Gastrocnemius medialis (tissue), 4 donors: ENCODE measurements around the gene IL2RA. TPM values are rescaled to one million over a fixed set of nuclear protein-coding genes. Genes with fewer than 3 reads are reported as not detected.

Experiments
- ATAC-seq, 2 donors: fragments of 150-250 bp; one replicate each; pipeline ENCODE4 v1.9.1; 2016
- DNase-seq, 2 donors: peaks; one replicate each; pipeline ENCODE4 v3.0.0-alpha.2; 2019
- H3K27ac ChIP-seq, 4 donors: fragments of 200-600 bp; sonication (generic); 1 replicate in 1 of 4; 2 replicates in 3 of 4; pipeline ENCODE4 v1.5.1; 2016 to 2018; ENCODE audit warnings: mild to moderate bottlenecking in 2 of 4, moderate library complexity in 1 of 4
- H3K27me3 ChIP-seq, 3 donors: fragments of 200-600 bp; sonication (generic) in 2 of 3; 1 replicate in 1 of 3; 2 replicates in 2 of 3; pipeline versions ENCODE4 v1.5.1 to v1.6.0; 2016 to 2019; ENCODE audit warnings: mild to moderate bottlenecking in 1 of 3, moderate library complexity in 1 of 3
- H3K36me3 ChIP-seq, 2 donors: fragments of 200-600 bp; sonication (generic) in 1 of 2; one replicate each; pipeline ENCODE4 v1.5.1; 2017 to 2018
- H3K4me1 ChIP-seq, 2 donors: fragments of 200-600 bp; sonication (generic) in 1 of 2; one replicate each; pipeline ENCODE4 v1.5.1; 2016 to 2017; ENCODE audit warnings: mild to moderate bottlenecking in 2 of 2
- H3K4me3 ChIP-seq, 4 donors: fragments of 200-600 bp; sonication (generic) in 3 of 4; 1 replicate in 1 of 4; 2 replicates in 3 of 4; pipeline ENCODE4 v1.5.1; 2016 to 2019; ENCODE audit warnings: mild to moderate bottlenecking in 2 of 4
- H3K9me3 ChIP-seq, 3 donors: fragments of 200-600 bp; sonication (generic) in 2 of 3; 1 replicate in 1 of 3; 2 replicates in 2 of 3; pipeline ENCODE4 v1.5.1; 2016 to 2019
- POLR2A ChIP-seq, 2 donors: fragments of 450-650 bp; IDR thresholded peaks; one replicate each; pipeline ENCODE4 v1.6.1; 2017; ENCODE audit warnings: antibody characterized with exemption in 2 of 2, mild to moderate bottlenecking in 2 of 2, moderate library complexity in 2 of 2
- in situ Hi-C, 4 donors: fragments of 200-750 bp; cut with MboI; loops; one replicate each; pipeline versions ENCODE4 v1.15.0 to v1.8.0; 2017; ENCODE audit warnings: low sequenced_read_pairs in 4 of 4
- intact Hi-C: fragments of 100-400 bp; cut with DNase I; formaldehyde crosslinking; loops from one replicate; pipeline ENCODE4 v1.15.1; 2023; ENCODE audit warnings: low total_unique reads
- total RNA-seq, 4 donors: library from RNA; depleted of rRNA; stranded (reverse); fragments of >200 nt; gene quantifications; one replicate each; pipeline versions ENCODE4 v1.1.0 to v1.2.3, GENCODE V29; 2016
- TF ChIP-seq, protein P1 (sequence below), 5 experiments: fragments of 450-650 bp in 3 of 5; fragments of 200-600 bp in 2 of 5; sonication (generic) in 2 of 5; IDR thresholded peaks in 4 of 5; conservative IDR thresholded peaks in 1 of 5; 1 replicate in 4 of 5; 2 replicates in 1 of 5; pipeline ENCODE4 v1.5.1; 2016 to 2019; ENCODE audit warnings: antibody characterized with exemption in 5 of 5, mild to moderate bottlenecking in 3 of 5, moderate library complexity in 3 of 5

The IL2RA gene
- total RNA-seq, 4 donors from 2014 or later, result 2.1 TPM; not detected in 3

DNA sequence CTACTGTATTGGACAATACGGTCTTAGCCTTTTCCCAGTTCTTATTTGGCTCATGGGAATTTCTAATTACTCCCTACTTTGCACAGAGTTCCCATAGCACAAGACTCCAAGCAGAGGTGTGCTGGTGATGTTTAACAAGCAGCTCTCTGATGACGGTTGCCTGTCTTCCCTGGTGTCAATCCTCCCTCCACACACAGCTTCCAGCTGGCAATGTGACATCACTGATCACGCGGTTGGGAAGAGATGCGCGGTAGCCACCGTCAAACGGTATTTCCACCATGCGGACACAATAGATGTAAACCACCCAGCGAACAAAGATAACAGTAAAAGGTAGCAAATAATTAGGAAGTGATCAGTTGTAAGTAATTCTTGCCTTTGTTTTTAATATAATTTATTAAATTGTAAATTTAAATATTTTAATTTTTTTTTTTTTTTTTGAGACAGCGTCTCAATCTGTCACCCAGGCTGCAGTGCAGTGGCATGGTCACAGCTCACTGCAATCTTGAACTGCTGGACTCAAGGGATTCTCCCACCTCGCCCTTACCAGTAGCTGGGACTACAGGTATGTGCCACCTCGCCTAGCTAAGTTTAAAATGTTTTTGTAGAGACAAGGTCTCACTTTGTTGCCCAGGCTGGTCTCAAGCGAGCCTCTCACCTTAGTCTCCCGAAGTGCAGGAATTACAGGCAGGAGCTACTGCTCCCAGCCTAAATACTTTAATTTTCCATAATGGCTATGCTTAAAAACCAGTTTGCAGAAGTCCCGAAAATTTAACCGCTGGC is 48.6 kb downstream of the IL2RA start:
- H3K36me3 ChIP-seq, result no peaks in the 10 kb centered on the region
- H3K4me3 ChIP-seq, result peak overlapping the region in 1 of 4 donors; percentile 6
- no peak for TF ChIP-seq POLR2A (IDR thresholded peaks at IDR 0.05)
- TF ChIP-seq, protein P1, sequence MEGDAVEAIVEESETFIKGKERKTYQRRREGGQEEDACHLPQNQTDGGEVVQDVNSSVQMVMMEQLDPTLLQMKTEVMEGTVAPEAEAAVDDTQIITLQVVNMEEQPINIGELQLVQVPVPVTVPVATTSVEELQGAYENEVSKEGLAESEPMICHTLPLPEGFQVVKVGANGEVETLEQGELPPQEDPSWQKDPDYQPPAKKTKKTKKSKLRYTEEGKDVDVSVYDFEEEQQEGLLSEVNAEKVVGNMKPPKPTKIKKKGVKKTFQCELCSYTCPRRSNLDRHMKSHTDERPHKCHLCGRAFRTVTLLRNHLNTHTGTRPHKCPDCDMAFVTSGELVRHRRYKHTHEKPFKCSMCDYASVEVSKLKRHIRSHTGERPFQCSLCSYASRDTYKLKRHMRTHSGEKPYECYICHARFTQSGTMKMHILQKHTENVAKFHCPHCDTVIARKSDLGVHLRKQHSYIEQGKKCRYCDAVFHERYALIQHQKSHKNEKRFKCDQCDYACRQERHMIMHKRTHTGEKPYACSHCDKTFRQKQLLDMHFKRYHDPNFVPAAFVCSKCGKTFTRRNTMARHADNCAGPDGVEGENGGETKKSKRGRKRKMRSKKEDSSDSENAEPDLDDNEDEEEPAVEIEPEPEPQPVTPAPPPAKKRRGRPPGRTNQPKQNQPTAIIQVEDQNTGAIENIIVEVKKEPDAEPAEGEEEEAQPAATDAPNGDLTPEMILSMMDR (IDR thresholded peaks at IDR 0.05 in 4 of 5, conservative IDR thresholded peaks at IDR 0.05 in 1 of 5), result no peak
- ATAC-seq (peak in 1 of 2 donors; percentile 6), DNase-seq (no peak)
- intact Hi-C loops, result loop anchor here (1.0 to 5.0 kb wide), 2 partner anchors 129 to 388 kb away; no protein-coding TSS in a partner anchor
- peaks cover 0 to 3% (median 0%) of the 10 kb centered on the region in 3 donors for H3K27me3 ChIP-seq
- in situ Hi-C loops, result loop anchor here in 1 of 4 donors (10.0 kb wide), 1 partner anchor 71 kb away; the partner anchor contains the start of gene RBM17
- H3K9me3 ChIP-seq, result no peaks in the 10 kb centered on the region
- no peak overlapping the region for H3K27ac ChIP-seq
- no peaks in the 10 kb centered on the region for H3K4me1 ChIP-seq

DNA sequence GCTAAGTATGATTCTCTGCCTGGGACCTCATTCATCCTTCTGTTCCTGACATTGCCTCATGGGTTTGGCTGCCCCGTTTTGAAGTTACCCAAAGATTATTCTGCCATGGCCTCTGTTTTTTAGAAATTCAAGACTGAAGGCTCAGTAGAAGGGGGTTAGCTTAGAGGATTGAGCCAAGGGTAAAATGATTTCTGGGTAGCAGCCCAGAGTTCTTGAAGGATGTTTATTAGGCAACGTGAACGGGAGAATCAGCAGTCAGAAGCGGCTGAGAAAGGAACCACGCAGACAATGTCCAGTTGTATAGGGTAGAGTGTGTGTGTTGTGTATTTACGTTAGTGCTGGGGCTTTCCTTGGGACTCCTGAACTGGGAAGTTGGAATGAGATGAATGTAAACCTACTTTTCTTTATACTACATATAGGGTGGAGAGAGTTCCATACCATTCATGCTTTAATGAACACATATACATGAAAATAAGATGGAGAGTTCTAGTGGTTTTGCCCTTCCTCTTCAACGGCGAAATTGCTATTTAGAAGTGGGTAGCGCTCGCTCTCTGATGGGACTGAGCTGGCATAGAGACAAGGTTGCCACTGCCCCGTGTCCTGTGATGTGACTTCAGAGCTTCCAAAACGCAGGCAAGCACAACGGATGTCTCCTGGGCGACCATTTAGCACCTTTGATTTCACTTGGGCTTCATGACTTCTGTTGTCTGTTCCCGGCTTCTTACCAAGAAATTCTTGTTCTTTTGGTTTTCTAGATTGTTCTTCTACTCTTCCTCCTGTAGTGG is 49.9 kb downstream of the IL2RA start:
- no peak overlapping the region for H3K4me3 ChIP-seq
- H3K4me1 ChIP-seq, result no peaks in the 10 kb centered on the region
- DNase-seq (no peak), ATAC-seq (no peak)
- H3K9me3 ChIP-seq, result no peaks in the 10 kb centered on the region
- H3K36me3 ChIP-seq, result no peaks in the 10 kb centered on the region
- TF ChIP-seq, protein P1 (IDR thresholded peaks at IDR 0.05 in 4 of 5, conservative IDR thresholded peaks at IDR 0.05 in 1 of 5), result no peak
- TF ChIP-seq POLR2A (IDR thresholded peaks at IDR 0.05), result no peak
- peaks cover 0 to 3% (median 0%) of the 10 kb centered on the region in 3 donors for H3K27me3 ChIP-seq
- H3K27ac ChIP-seq, result no peak overlapping the region
- in situ Hi-C loops, result loop anchor here in 1 of 4 donors (10.0 kb wide), 1 partner anchor 72 kb away; the partner anchor contains the start of gene RBM17
- intact Hi-C loops, result loop anchor here (5.0 kb wide), 1 partner anchor 130 kb away; no protein-coding TSS in a partner anchor

DNA sequence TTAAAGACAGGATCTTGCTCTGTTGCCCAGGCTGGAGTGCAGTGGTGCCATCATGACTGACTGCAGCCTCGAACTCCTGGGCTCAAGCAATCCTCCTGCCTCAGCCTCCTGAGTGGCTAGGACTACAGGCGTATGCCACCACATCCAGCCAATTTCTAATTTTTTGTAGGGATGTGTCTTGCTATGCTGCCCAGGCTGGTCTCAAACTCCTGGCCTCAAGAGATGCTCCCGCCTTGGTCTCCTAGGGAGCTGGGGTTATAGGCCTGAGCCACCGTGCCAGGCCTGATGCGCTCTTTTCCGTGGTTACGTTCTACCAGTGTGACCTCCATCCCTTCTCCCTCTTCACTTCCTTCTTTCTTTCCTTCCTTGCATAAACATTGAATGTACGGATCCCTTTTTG is 50.6 kb downstream of the IL2RA start:
- Histone ChIP-seq H3K4me3 (no peak overlapping the region), H3K36me3 (no peaks in the 10 kb centered on the region), H3K9me3 (no peaks in the 10 kb centered on the region), H3K4me1 (no peaks in the 10 kb centered on the region), H3K27me3 (peaks cover 0 to 3% (median 0%) of the 10 kb centered on the region in 3 donors), H3K27ac (no peak overlapping the region)
- ATAC-seq, result no peak
- in situ Hi-C loops, result loop anchor here in 1 of 4 donors (10.0 kb wide), 1 partner anchor 73 kb away; the partner anchor contains the start of gene RBM17
- DNase-seq, result no peak
- TF ChIP-seq, protein P1 (IDR thresholded peaks at IDR 0.05 in 4 of 5, conservative IDR thresholded peaks at IDR 0.05 in 1 of 5), result no peak
- intact Hi-C loops, result loop anchor here (5.0 kb wide), 1 partner anchor 131 kb away; no protein-coding TSS in a partner anchor

DNA sequence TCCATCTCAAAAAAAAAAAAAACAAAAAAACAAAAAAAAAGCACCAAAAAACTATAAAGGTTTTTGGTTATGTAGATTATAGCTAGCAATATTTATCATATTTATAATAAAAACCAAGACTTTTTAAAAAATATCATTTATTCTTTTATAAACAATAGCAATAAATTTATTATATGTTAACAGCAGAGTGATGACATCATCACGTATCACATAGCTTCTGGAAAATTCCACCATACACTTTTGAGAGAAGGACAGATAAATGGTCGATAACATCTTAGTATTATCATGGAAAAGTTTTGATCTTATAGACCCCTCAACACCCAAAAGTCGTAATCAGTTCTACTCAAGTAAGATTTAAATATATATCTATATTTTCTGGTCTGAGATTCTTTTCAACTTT is 51.6 kb downstream of the IL2RA start:
- no peaks in the 10 kb centered on the region for H3K4me1 ChIP-seq
- no peak for TF ChIP-seq POLR2A (IDR thresholded peaks at IDR 0.05)
- TF ChIP-seq, protein P1 (IDR thresholded peaks at IDR 0.05 in 4 of 5, conservative IDR thresholded peaks at IDR 0.05 in 1 of 5), result no peak

More for the DNA sequence above, 51.6 kb downstream of the IL2RA start:
- Histone ChIP-seq H3K4me3 (no peak overlapping the region), H3K27me3 (peaks cover 0 to 3% (median 0%) of the 10 kb centered on the region in 3 donors), H3K27ac (no peak overlapping the region), H3K9me3 (no peaks in the 10 kb centered on the region), H3K36me3 (no peaks in the 10 kb centered on the region)
- intact Hi-C loops (loop anchor here (5.0 kb wide), 1 partner anchor 132 kb away; no protein-coding TSS in a partner anchor), in situ Hi-C loops (loop anchor here in 1 of 4 donors (10.0 kb wide), 1 partner anchor 74 kb away; the partner anchor contains the start of gene RBM17)
- no peak for DNase-seq
- no peak for ATAC-seq
